GM19438 (cell line): ENCODE data around the gene KCNJ9.

Experiments
- ATAC-seq: cut with Tn5 transposase; IDR thresholded peaks from one replicate; pipeline ENCODE4 v1.9.1; 2021; ENCODE audit warnings: low read depth; ENCODE audit not compliant: unreplicated experiment

KCNJ9 gene

GRCh38 chr1:160064746-160065145 is 16.6 kb upstream of the KCNJ9 start:
- ATAC-seq = no peak

- ATAC-seq = no peak
Measured at GRCh38 chr1:160066829-160067745, 14.3 kb upstream of the KCNJ9 start.

GRCh38 chr1:160068225-160068624 is 13.1 kb upstream of the KCNJ9 start:
- no peak for ATAC-seq

GRCh38 chr1:160069460-160070231 is 11.7 kb upstream of the KCNJ9 start, which contains the start of gene KCNJ10:
KCNJ10 (minus strand) TSS chr1:160070160; CDS start chr1:160042532, 27,628 bp downstream.
- ATAC-seq = no peak

- ATAC-seq = peak; percentile 66
Measured at GRCh38 chr1:160070243-160071163, 10.8 kb upstream of the KCNJ9 start.

GRCh38 chr1:160071289-160071688 is 10.0 kb upstream of the KCNJ9 start:
- no peak for ATAC-seq

- no peak for ATAC-seq
Measured at GRCh38 chr1:160074865-160075264, 6.5 kb upstream of the KCNJ9 start.

GRCh38 chr1:160075836-160076235 is 5.5 kb upstream of the KCNJ9 start:
- ATAC-seq = no peak

GRCh38 chr1:160076295-160076694 is 5.0 kb upstream of the KCNJ9 start:
- ATAC-seq = no peak

- no peak for ATAC-seq
Measured at GRCh38 chr1:160077486-160077885, 3.9 kb upstream of the KCNJ9 start.

- ATAC-seq = no peak
Measured at GRCh38 chr1:160078512-160079195, 2.7 kb upstream of the KCNJ9 start.

GRCh38 chr1:160079448-160079847 is 1.9 kb upstream of the KCNJ9 start:
- ATAC-seq = no peak

GRCh38 chr1:160080381-160081100 is 797 bp upstream of the KCNJ9 start:
- no peak for ATAC-seq

- ATAC-seq = no peak
Measured at GRCh38 chr1:160082487-160082886, 1.1 kb downstream of the KCNJ9 start.

- ATAC-seq = no peak
Measured at GRCh38 chr1:160082926-160083325, 1.6 kb downstream of the KCNJ9 start.

- ATAC-seq = no peak
Measured at GRCh38 chr1:160083968-160084770, 2.8 kb downstream of the KCNJ9 start.

GRCh38 chr1:160084771-160085321 is 3.5 kb downstream of the KCNJ9 start:
- ATAC-seq = no peak
